Measurements from ENCODE around the gene TBX4.
"Not testable (repeated sequence)": the region's sequence is repeated elsewhere in the genome, so short reads cannot be mapped to it uniquely, and the experiment has no call there.

TBX4 gene

DNA sequence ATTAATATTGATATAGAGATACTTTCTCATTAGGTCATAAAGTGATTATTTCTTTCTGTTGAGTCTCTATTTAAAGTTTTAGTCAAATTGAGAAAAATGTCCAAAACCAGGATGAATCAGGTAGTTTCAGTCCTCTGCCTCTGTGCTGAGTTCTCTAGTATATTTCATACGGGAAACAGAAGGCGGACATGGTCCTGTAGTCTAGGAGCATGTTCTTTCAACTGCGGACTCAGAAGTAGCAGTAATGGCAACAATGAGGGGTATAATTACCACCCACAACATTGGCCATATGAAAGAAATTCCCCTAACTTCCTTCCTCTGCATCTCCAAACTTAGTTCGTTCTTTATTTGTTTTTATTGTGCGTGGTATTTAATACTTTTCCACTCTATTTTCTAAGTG is 50.1 kb downstream of the TBX4 start:
- no peak for DNase-seq

- DNase-seq, result no peak
Observed at GRCh38 chr17:61503961-61504360, 51.7 kb downstream of the TBX4 start.

- no peak for DNase-seq
Observed at GRCh38 chr17:61504697-61505096, 52.5 kb downstream of the TBX4 start.

- no peak for DNase-seq
Observed at GRCh38 chr17:61505846-61506627, 53.8 kb downstream of the TBX4 start.

DNA sequence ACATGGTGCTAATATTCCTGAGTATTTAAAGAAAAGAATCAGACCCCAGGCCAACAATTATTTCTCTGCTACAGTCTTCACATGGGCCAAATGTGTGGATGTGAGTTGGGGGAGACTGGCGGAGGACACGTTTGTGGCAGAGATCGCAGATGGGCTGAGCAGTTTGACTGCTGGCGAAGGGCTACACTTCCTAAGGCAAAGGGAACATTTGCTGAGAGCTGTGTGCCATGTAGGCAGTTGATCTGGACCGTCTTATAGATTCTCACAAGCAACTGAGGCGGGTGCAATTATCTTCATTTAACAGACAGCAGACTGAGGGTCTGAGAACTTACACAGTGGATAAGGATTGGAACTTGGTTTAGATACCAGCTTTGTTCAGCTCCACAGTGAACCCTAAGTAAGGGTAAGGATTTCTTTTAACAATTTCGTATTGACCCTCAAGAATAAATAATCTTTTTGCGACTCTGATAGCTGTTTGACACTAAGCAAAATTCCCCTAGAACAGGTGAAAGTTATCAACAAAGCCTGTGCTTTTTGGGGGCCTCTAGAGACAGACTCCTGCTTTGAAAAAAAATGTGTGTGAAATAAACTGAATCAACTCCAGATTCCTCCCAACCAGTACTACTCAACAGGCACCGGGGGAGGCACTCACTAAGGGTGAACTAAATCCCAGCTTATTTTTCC is 55.3 kb downstream of the TBX4 start:
- no peak for DNase-seq

DNA sequence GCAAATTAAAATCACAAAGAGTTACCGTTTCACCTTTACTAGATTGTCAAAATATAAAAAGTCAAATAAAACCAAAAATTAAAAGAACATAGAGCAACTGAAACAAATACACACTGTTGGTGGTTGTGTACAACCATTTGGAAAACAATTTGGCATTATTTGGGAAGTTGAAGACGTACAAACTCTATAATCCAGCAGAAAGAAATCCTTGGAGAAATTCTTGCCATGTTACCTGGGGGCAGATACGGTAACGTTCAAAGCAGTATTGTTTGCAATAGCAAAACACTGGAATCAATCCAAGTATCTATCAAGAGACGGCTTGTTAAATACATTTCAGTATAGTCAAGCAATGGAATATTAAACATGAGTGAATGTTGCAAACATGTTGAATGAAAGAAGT is 56.7 kb downstream of the TBX4 start:
- DNase-seq, result no peak

- not testable (repeated sequence) for DNase-seq
Observed at GRCh38 chr17:61509454-61509853, 57.2 kb downstream of the TBX4 start.

- no peak for DNase-seq
Observed at GRCh38 chr17:61510237-61510636, 58.0 kb downstream of the TBX4 start.

GRCh38 chr17:61510991-61511390 is 58.8 kb downstream of the TBX4 start:
- DNase-seq, result no peak

GRCh38 chr17:61511480-61512182 is 59.4 kb downstream of the TBX4 start:
- no peak for DNase-seq

DNA sequence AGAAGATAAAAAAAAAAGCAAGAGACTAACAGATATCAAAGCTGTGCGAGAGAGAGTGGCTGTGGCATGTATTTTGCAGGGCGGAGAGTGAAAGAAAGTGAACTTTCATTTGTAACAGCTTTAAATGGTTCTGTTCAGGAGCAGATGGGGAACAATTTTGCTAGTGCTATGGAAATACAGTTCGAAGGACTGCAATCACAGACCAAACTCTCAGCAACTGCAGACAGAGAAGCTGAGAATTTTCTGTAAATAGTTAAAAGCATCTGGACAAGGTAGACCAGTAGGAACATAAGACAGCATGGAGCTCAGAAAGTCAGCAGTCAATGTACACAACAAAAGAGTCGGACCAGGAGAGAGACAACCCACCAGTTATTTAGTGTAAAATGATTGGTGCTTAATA is 62.3 kb downstream of the TBX4 start:
- no peak for DNase-seq

DNA sequence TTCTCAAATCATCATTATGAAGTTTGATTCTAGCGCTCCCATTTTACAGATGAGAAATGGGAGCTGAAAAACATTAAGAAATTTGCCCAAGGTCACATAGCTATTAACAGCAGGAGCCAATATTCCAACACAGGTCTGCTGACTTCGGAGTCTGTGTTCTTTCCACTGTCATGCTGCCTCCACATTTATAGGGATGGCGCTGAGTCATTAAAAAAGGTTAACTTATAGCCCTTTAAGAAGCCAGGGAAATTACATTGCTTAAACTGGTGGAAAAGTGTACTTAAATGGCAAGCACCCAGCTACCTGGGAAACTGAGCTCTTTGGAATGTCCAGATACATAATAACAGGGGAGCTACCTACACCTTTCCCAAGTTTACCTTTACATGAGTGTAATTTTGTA is 65.0 kb downstream of the TBX4 start:
- no peak for DNase-seq

DNA sequence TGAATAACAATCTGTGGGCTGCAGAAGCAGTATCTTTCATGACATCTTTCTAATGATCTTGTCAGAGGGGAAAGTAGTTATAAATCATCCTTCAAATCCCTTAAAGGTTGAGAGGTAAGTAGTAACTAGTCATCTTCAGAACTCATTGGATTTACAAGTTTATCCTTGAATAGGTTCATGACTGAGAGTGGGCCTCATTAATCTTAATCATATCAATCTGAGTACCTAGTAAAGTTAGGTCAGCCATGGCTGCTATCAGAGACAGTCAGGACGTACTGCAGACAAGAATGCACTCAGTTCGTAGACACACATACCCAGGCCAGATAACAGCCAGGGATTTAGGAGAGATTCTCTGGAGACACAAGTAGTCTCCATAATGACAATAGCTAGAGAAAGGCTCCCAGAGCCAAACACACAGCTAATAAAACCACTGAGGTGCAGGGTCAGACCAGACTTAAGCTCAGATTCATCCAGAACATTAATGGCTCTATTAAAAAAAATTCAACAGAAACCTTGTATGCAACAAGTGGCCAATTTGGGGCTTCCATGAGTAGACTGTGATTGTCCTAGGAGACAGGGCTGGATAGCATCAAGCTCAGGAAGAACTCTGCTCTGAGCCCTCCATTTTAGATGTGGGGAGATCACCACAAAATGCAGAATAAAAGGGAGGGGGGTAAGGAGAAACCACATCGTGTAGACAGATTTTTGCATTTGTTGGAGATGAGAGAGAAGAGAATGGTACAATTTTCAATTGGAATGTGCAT is 65.8 kb downstream of the TBX4 start:
- no peak for DNase-seq

- no peak for DNase-seq
Observed at GRCh38 chr17:61519139-61519538, 66.9 kb downstream of the TBX4 start.

- DNase-seq, result no peak
Observed at GRCh38 chr17:61519754-61520440, 67.7 kb downstream of the TBX4 start.

DNA sequence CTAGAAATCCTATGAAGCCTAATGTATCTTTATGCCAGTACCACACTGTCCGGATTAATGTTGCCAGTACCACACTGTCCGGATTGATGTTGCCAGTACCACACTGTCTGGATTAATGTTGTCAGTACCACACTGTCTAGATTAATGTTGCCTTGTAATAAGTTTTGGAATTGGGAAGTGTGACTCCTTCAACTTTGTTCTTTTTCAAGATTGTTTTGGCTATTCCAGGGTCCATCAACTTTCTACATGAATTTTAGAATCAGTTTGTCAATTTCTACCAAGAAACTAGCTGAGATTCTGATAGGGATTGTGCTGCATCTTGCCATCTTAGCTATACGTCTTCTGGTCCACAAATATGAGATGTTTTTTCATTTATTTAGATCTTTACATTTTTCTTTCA is 68.7 kb downstream of the TBX4 start:
- no peak for DNase-seq

DNA sequence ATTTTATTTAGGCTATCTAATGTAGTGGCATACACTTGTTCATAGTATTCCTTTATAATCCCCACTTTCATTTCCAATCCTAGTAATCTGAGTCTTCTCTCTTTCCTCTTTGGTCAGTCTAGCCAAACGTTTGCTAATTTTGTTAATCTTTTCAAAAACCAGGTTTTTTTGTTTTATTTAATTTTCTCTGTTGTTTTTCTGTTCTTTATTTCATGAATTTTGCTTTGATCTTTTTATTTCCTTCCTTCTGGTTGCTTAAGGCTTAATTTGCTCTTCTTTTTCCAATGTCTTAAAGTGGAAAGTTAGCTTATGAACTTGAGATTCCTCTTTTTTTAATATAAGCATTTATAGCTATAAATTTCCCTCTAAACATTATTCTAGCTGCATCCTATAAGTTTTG is 69.9 kb downstream of the TBX4 start:
- no peak for DNase-seq

GRCh38 chr17:61524319-61524718 is 72.1 kb downstream of the TBX4 start:
- DNase-seq, result no peak

GRCh38 chr17:61527441-61527840 is 75.2 kb downstream of the TBX4 start:
- not testable (repeated sequence) for DNase-seq

DNA sequence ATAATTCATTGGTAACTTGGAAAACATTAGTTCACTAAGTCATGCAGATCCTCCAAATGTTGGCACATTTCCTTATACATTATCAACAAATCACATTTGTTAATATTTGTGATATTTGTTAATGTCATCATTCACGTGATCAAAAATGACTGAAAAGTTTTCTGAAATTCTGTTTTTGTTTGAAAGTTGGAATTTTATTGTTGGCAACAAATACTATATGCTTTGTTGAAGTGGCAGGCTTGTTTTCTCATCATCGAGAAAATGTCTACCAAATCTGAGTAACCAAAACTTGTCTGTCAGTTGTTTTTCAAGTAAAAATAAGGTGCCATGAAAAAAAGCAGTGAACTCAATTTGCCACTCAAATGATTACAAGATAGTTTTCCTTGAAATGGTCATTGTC is 75.9 kb downstream of the TBX4 start:
- no peak for DNase-seq

DNA sequence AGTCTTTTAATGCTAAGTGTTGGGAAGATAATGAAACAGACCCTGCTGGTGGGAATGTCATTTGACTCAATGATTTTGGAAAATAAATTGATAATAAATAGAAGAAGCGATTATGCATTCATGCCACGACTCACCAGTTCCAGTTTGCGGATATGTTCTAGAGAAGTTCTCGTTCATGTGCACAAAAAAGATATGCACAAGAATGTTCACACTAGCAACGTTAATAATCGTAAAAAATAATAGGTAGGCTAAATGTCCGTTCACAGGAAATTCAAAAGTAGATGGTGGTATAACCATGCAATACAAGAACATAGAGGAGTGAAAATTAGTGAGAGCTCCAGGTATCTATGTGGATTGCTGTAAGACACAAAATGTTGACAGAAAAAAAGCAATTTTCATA is 79.0 kb downstream of the TBX4 start:
- no peak for DNase-seq

DNA sequence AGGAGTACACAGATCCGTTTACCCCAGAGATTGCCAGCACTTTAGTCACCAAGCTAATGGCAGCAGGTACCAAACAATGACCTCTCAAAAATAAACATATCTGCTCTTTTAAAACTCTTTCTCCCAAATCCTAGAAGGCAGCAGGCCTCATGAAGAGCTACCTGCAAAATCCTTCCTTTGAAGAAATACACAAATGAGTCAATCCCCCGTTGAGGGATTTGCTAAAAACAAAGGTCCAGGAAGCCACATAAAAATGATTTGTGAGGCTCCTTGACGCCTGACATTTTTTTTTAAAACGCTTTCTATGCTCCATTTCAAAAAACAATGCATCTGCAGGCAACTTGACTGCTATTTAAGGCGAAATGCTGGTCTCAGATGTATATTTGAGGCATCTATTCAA is 80.6 kb downstream of the TBX4 start:
- no peak for DNase-seq

DNA sequence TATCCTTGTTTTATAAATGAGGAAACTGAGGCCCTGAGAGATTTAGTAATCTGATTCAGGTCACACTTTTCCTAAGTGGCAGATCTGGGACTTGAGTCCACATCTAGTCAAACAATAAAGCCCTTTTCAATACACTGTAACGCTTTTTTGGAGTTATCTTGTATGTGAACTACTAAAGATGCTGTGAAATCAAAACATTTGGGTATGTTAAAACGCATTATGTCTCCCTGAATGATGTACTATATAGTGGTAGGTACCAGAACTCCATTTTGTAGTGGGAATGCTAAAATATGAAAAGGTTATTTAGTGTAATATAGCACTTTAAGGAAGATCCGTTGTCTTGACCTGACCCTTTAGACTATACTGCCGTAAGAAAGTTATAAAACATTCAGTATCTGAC is 81.6 kb downstream of the TBX4 start:
- no peak for DNase-seq
